H1 (cell line): Measurements from ENCODE around the gene CCNYL1. TPM values are rescaled to one million over a fixed set of nuclear protein-coding genes. Genes with fewer than 3 reads are reported as not detected.

Source experiments
- CBX8 ChIP-seq: fragments of 300-800, 300-1000 bp; sonication (generic); IDR thresholded peaks from 2 replicates; pipeline ENCODE4 v1.7.1; 2016; ENCODE audit warnings: low read depth, low read length, borderline replicate concordance
- polyA plus RNA-seq, 7 experiments: library from polyadenylated mRNA; depleted of rRNA in 3 of 7; stranded (reverse) in 5 of 7; unstranded in 2 of 7; fragments of >200 nt in 5 of 7; fragments of 200-250 nt in 2 of 7; gene quantifications; 1 replicate in 5 of 7; 2 replicates in 1 of 7; 4 replicates in 1 of 7; pipeline versions ENCODE4 v1.2.1 to v1.2.3, GENCODE V29; 2011 to 2013; ENCODE audit warnings: missing spikeins in 2 of 7, mixed read lengths in 2 of 7
- total RNA-seq: library from RNA; stranded (reverse); fragmentation: NEBNext Ultra II Directional; extraction: Animal tissue kit (Norgen Biotek cat#: 25700); gene quantifications from 2 replicates; pipeline ENCODE4 v1.2.1, GENCODE V29; 2021

The CCNYL1 gene
- total and polyA plus RNA-seq, 2 of the 8 experiments (the other 6 are each of a cell fraction or from before 2014, with no cell fraction given), result 13.3 to 35.4 TPM

- TF ChIP-seq CBX8, result no peak
Observed at GRCh38 chr2:207662203-207662602, 49.2 kb upstream of the CCNYL1 start (continued).
